ENCODE data around the gene METTL17. TPM values are rescaled to one million over a fixed set of nuclear protein-coding genes. Genes with fewer than 3 reads are reported as not detected.

Gene METTL17
- total and polyA plus RNA-seq, 2 donors (not counting 3 experiments of a cell fraction or from before 2014, with no cell fraction given): 60.6 to 90.6 TPM

GRCh38 chr14:21034707-21035106 is 44.9 kb downstream of the METTL17 start, which contains the start of gene RNASE13:
Gene RNASE13, minus strand, starts transcription at chr14:21034807. Its CDS starts 519 bp downstream, at chr14:21034288.
- ChIA-PET POLR2A (no interaction called here), CTCF (interaction anchor here (2.5 to 10.1 kb wide), 2 partner anchors 21 to 58 kb away, joined by 6 to 86 read pairs; no protein-coding TSS in a partner anchor)
- TF ChIP-seq JUN (IDR thresholded peaks at IDR 0.05; ENCODE audit: borderline replicate concordance, insufficient read depth, insufficient read length, low read depth) (no peak), FOS (IDR thresholded peaks at IDR 0.05; ENCODE audit: borderline replicate concordance, insufficient read depth, low read length) (no peak), EZH2 (IDR thresholded peaks at IDR 0.05; ENCODE audit: borderline replicate concordance, low read depth, low read length, severe bottlenecking) (no peak), GATA2 (IDR thresholded peaks at IDR 0.05; ENCODE audit: insufficient read depth, insufficient read length, low read depth, low read length) (no peak), MYC (IDR thresholded peaks at IDR 0.05; ENCODE audit: low read depth, low read length) (no peak), CTCF (IDR thresholded peaks at IDR 0.05; ENCODE audit: extremely low read depth in 1 of 2, insufficient read depth in 1 of 2, low read depth in 1 of 2, low read length in 2 of 2) (no peak), POLR2AphosphoS5 (IDR thresholded peaks at IDR 0.05; ENCODE audit: insufficient read depth, low read depth, low read length) (no peak), POLR2A (IDR thresholded peaks at IDR 0.05; ENCODE audit: low read depth, low read length) (no peak), MAX (IDR thresholded peaks at IDR 0.05; ENCODE audit: insufficient read depth, insufficient read length) (no peak)

More at GRCh38 chr14:21034707-21035106, 44.9 kb downstream of the METTL17 start, which contains the start of gene RNASE13:
- H3K4me2 ChIP-seq (ENCODE audit: insufficient read depth, low read length): no peak within 1 kb of the TSS
- no peaks in the 10 kb centered on the region for H3K9me1 ChIP-seq (replicated peaks; ENCODE audit: control insufficient read depth, extremely low read depth, insufficient read depth, low read length)
- FAIRE-seq (no peak), DNase-seq (ENCODE audit: low read depth, low spot score) (no peak)
- peaks cover 4% of the 10 kb centered on the region for H3K4me1 ChIP-seq (ENCODE audit: control insufficient read depth, extremely low read depth, insufficient read depth, low read length)
- intact Hi-C loops (cut with micrococcal nuclease) (no loop called here), dilution Hi-C loops (cut with MboI; ENCODE audit: extremely low pct_ligation_motif_present, low sequenced_read_pairs) (no loop called here)
- no peak within 1 kb of the TSS for H3K4me3 ChIP-seq (replicated peaks in 1 of 3; ENCODE audit: insufficient read depth in 1 of 3, low read depth in 1 of 3, low read length in 3 of 3)
- H2AFZ ChIP-seq (ENCODE audit: low read depth, low read length): no peak within 1 kb of the TSS
- H3K27me3 ChIP-seq (ENCODE audit: control insufficient read depth in 2 of 2, insufficient read depth in 2 of 2, low read length in 2 of 2): peaks cover 24 to 29% of the 10 kb centered on the region in 2 experiments
- H3K79me2 ChIP-seq (ENCODE audit: control insufficient read depth, insufficient read depth, low read length): no peaks in the 10 kb centered on the region
- H3K9me3 ChIP-seq (replicated peaks; ENCODE audit: control insufficient read depth, insufficient read depth, low read length): no peaks in the 10 kb centered on the region
- no peak within 1 kb of the TSS for H3K27ac ChIP-seq (ENCODE audit: insufficient read depth, low read depth, low read length)
- BruUV-seq (replicated peaks): no TSS peak
- H4K20me1 ChIP-seq (replicated peaks; ENCODE audit: control insufficient read depth, extremely low read depth, insufficient read depth, low read length): no peaks in the 10 kb centered on the region
- H3K9ac ChIP-seq (replicated peaks; ENCODE audit: extremely low read depth, insufficient read depth, low read length): no peak within 1 kb of the TSS
- no peaks in the 10 kb centered on the region for H3K36me3 ChIP-seq (ENCODE audit: control insufficient read depth in 2 of 2, extremely low read depth in 1 of 2, insufficient read depth in 2 of 2, low read length in 2 of 2)

Measured in endothelial cell of umbilical vein (primary cell).